Right atrium auricular region (tissue), 2 donors: ENCODE results near the gene IQCC. TPM values are rescaled to one million over a fixed set of nuclear protein-coding genes. Genes with fewer than 3 reads are reported as not detected.

Experiments used
- DNase-seq: peaks from one replicate; pipeline ENCODE4 v3.0.0-alpha.2; 2019; ENCODE audit warnings: low spot score
- H3K27ac ChIP-seq, 2 donors: fragments of 200-600 bp; sonication (generic); 1 replicate in 1 of 2; 2 replicates in 1 of 2; pipeline ENCODE4 v1.5.1; 2016 to 2019
- H3K27me3 ChIP-seq, 2 donors: fragments of 200-600 bp; sonication (generic); one replicate each; pipeline versions ENCODE4 v1.5.1 to v1.6.0; 2017 to 2019
- H3K36me3 ChIP-seq: fragments of 200-600 bp; sonication (generic); one replicate; pipeline ENCODE4 v1.5.1; 2016
- H3K4me1 ChIP-seq, 2 donors: fragments of 200-600 bp; sonication (generic); one replicate each; pipeline versions ENCODE4 v1.5.1 to v1.6.0; 2017 to 2019
- H3K4me3 ChIP-seq, 2 donors: fragments of 200-600 bp; sonication (generic); 1 replicate in 1 of 2; 2 replicates in 1 of 2; pipeline ENCODE4 v1.5.1; 2017 to 2019; ENCODE audit warnings: mild to moderate bottlenecking in 1 of 2, moderate library complexity in 1 of 2
- H3K9me3 ChIP-seq, 2 donors: fragments of 200-600 bp; sonication (generic); one replicate each; pipeline ENCODE4 v1.5.1; 2019
- CTCF ChIP-seq, 2 donors: fragments of 200-600 bp; sonication (generic); IDR thresholded peaks; one replicate each; pipeline ENCODE4 v1.5.1; 2019; ENCODE audit warnings: antibody characterized with exemption in 2 of 2
- total RNA-seq, 2 donors: library from RNA; depleted of rRNA; stranded (reverse); fragments of >200 nt; gene quantifications; one replicate each; pipeline ENCODE4 v1.1.0, GENCODE V29; 2016

IQCC gene
- total RNA-seq, 2 donors from 2014 or later, result 0.48 to 1.3 TPM

GRCh38 chr1:32223683-32224082 is 18.2 kb downstream of the IQCC start:
- TF ChIP-seq CTCF (IDR thresholded peaks at IDR 0.05), result peak in 1 of 2 donors; percentile 15
- DNase-seq, result no peak
- H3K27me3 ChIP-seq, result no peaks in the 10 kb centered on the region
- peak overlapping the region; percentile 87 to 92 for H3K27ac ChIP-seq
- H3K9me3 ChIP-seq, result no peaks in the 10 kb centered on the region
- H3K4me1 ChIP-seq, result peaks cover 0 to 32% of the 10 kb centered on the region in 2 donors
- H3K4me3 ChIP-seq, result no peak overlapping the region
- peaks cover 48% of the 10 kb centered on the region for H3K36me3 ChIP-seq

- Histone ChIP-seq H3K27me3 (no peaks in the 10 kb centered on the region), H3K9me3 (no peaks in the 10 kb centered on the region), H3K4me1 (peaks cover 0 to 32% of the 10 kb centered on the region in 2 donors), H3K4me3 (no peak overlapping the region), H3K27ac (no peak overlapping the region), H3K36me3 (peaks cover 54% of the 10 kb centered on the region)
- no peak for DNase-seq
- no peak for TF ChIP-seq CTCF (IDR thresholded peaks at IDR 0.05)
These were observed 18.8 kb downstream of the IQCC start for GRCh38 chr1:32224285-32224684.

DNA sequence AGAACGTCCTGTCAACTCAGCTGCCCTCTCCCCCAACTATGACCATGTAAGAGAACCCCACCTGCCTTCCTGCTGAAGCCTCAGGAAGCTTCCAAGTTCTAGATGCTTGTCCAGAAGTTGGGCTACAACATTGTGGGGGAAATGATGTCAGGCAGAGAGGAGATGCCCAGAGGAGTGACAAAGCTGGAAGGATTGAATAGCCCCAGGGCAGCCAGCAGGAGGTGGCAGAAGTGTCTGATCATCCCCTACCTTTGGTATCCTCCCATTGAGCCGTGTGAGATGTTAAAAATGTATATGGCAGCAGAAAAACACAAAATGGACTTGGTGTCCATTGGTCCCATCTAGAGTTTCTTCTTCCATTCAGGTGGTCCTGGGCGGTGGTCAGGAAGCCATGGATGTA is 23.3 kb downstream of the IQCC start:
- no peak overlapping the region for H3K27ac ChIP-seq
- H3K27me3 ChIP-seq, result no peaks in the 10 kb centered on the region
- peaks cover 0 to 6% of the 10 kb centered on the region in 2 donors for H3K4me1 ChIP-seq
- no peak overlapping the region for H3K4me3 ChIP-seq
- TF ChIP-seq CTCF (IDR thresholded peaks at IDR 0.05), result no peak
- no peak for DNase-seq
- peaks cover 81% of the 10 kb centered on the region for H3K36me3 ChIP-seq
- no peaks in the 10 kb centered on the region for H3K9me3 ChIP-seq

DNA sequence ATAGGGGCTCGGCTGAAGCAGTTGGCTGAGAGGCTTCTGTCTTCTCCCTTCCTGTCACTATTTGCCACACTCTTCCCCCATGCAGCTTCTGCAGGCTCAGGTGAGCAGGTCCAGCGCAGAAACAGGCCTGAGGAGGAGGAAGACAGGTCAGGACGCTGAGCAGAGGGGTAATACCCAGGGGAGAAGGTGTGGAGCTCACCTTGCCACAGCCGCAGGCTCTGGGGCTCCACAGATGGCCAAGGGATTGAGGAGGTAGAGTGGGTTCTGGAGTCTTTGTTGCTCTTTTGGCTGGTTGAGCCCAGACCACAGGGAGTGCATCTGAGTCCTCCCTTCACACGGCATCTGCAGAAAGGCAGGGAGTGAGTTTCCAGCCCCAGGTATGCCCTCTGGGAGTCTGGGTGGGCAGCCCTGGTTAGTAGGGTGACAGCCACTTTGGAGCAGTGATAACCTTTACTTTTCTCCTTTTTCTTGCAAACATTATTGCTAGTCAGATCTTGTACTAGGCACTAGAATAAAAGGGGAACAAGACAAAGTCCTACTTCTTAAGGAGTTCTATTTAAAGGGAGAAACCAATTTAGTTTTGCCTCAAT is 26.5 kb downstream of the IQCC start:
- H3K27ac ChIP-seq, result no peak overlapping the region
- H3K4me3 ChIP-seq, result no peak overlapping the region
- H3K36me3 ChIP-seq, result peaks cover 50% of the 10 kb centered on the region
- no peak for TF ChIP-seq CTCF (IDR thresholded peaks at IDR 0.05)
- DNase-seq, result no peak
- no peaks in the 10 kb centered on the region for H3K9me3 ChIP-seq
- H3K27me3 ChIP-seq, result no peaks in the 10 kb centered on the region
- H3K4me1 ChIP-seq, result no peaks in the 10 kb centered on the region

- Histone ChIP-seq H3K9me3 (no peaks in the 10 kb centered on the region), H3K27ac (no peak overlapping the region), H3K4me1 (no peaks in the 10 kb centered on the region), H3K4me3 (no peak overlapping the region), H3K36me3 (peaks cover 43% of the 10 kb centered on the region), H3K27me3 (no peaks in the 10 kb centered on the region)
- no peak for DNase-seq
- no peak for TF ChIP-seq CTCF (IDR thresholded peaks at IDR 0.05)
These were observed 27.3 kb downstream of the IQCC start for GRCh38 chr1:32232558-32233304.
